ENCODE data around the gene PTGS2. TPM values are rescaled to one million over a fixed set of nuclear protein-coding genes. Genes with fewer than 3 reads are reported as not detected.

PTGS2 gene
- total RNA-seq, 1 experiment from 2014 or later: 78.2 TPM

DNA sequence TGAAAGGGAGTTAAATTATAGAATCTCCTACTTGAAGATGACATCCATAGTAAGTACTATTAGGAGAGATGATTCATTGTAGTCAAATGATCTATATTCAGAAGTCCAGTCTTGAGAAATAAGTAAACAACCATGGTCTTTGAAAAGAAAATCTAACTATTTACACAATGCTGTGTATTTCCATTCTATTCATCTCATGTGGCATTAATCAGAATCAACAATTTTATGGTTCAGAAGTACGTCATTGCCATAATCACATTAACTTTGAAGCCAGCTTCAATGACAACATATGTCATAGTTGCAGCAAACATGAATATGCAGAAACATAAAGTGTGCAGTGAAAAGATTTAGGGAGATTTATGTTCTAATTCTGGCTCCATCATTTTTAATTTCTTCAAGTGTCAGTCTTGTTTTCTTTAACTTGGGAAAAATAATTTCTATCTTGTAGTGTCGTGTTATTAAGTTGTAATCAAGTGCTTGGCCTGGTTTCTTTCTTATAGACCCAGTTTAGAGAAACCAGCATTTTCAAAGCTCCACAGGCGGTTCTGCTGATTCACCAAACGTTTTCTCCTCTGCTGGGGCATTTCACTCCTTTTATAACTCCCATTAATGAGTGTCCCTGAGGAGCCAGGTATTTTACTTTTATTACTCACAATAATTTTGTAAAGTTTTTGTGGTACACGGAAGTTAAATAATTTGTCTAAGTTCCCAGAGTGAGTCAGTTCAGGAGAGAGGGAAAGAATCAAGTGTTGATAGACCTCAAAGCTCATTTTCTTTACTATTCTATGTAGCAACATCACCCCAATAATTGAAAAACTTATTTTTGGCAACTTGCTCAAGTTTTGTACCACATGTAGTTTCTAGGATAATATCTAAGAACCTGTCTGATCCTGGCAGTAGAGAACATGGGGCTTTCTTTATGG, 35.9 kb upstream of the PTGS2 start:
- no peaks in the 10 kb centered on the region for H3K27me3 Mint-ChIP-seq (ENCODE audit: unreplicated experiment)
- no TSS peak for BruUV-seq (replicated peaks)
- peaks cover 14% of the 10 kb centered on the region for H3K4me1 Mint-ChIP-seq (ENCODE audit: low read depth, unreplicated experiment)
- intact Hi-C loops (cut with micrococcal nuclease; ENCODE audit: unreplicated experiment): no loop called here
- no peak overlapping the region for H3K27ac Mint-ChIP-seq (ENCODE audit: unreplicated experiment)
- DNase-seq: no peak
- TF ChIP-seq, protein P1, sequence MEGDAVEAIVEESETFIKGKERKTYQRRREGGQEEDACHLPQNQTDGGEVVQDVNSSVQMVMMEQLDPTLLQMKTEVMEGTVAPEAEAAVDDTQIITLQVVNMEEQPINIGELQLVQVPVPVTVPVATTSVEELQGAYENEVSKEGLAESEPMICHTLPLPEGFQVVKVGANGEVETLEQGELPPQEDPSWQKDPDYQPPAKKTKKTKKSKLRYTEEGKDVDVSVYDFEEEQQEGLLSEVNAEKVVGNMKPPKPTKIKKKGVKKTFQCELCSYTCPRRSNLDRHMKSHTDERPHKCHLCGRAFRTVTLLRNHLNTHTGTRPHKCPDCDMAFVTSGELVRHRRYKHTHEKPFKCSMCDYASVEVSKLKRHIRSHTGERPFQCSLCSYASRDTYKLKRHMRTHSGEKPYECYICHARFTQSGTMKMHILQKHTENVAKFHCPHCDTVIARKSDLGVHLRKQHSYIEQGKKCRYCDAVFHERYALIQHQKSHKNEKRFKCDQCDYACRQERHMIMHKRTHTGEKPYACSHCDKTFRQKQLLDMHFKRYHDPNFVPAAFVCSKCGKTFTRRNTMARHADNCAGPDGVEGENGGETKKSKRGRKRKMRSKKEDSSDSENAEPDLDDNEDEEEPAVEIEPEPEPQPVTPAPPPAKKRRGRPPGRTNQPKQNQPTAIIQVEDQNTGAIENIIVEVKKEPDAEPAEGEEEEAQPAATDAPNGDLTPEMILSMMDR (IDR thresholded peaks at IDR 0.05; ENCODE audit: unreplicated experiment): no peak
- CTCF ChIA-PET: no interaction called here
- no peak overlapping the region for H3K4me3 Mint-ChIP-seq (ENCODE audit: low read depth, unreplicated experiment)
- no peaks in the 10 kb centered on the region for H3K9me3 Mint-ChIP-seq (ENCODE audit: low read depth, unreplicated experiment)
- no peaks in the 10 kb centered on the region for H3K36me3 Mint-ChIP-seq (ENCODE audit: insufficient read depth, unreplicated experiment)

DNA sequence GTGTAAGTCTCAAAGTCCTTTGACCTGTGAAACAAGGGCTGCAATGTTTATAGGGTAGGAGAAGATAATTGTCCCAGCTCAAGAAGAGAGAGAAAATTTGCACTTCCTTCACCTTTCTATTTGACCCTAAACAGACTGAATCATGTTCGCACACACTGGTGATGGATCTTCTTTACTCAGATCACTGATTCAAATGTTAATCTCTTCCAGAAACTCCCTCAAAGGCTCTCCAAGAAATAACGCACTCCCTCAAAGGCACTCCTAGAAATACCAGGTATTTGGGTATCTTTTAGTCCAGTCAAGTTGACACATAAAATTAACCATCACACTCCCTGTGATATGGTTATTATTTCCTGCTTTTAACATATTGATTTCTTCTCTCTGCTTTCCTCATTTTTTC, 30.5 kb upstream of the PTGS2 start:
- intact Hi-C loops (cut with micrococcal nuclease; ENCODE audit: unreplicated experiment): no loop called here
- Mint-ChIP-seq H3K27me3 (ENCODE audit: unreplicated experiment) (no peaks in the 10 kb centered on the region), H3K27ac (ENCODE audit: unreplicated experiment) (no peak overlapping the region), H3K4me1 (ENCODE audit: low read depth, unreplicated experiment) (peaks cover 15% of the 10 kb centered on the region), H3K4me3 (ENCODE audit: low read depth, unreplicated experiment) (no peak overlapping the region), H3K36me3 (ENCODE audit: insufficient read depth, unreplicated experiment) (no peaks in the 10 kb centered on the region), H3K9me3 (ENCODE audit: low read depth, unreplicated experiment) (no peaks in the 10 kb centered on the region)
- CTCF ChIA-PET: no interaction called here
- DNase-seq: no peak
- TF ChIP-seq, protein P1 (IDR thresholded peaks at IDR 0.05; ENCODE audit: unreplicated experiment): no peak
- no TSS peak for BruUV-seq (replicated peaks)

DNA sequence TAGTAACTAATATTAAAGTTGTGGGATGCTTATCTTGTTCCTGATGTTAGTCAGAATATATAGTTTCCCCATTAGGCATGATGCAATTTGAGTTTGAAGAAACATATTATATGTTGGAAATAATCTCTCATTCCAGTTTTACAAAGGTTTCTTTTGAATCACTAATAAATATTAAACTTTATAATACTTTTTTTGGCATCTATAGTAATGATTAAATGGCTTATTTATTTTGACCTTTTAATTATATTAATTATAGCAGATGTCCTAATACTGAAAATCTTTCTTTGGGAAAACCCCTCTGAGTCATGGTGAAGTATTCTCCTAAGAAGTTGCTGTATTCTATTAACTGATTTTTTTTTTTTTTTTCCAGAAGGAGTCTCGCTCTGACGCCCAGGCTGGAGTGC, 28.5 kb upstream of the PTGS2 start:
- Mint-ChIP-seq H3K9me3 (ENCODE audit: low read depth, unreplicated experiment) (no peaks in the 10 kb centered on the region), H3K36me3 (ENCODE audit: insufficient read depth, unreplicated experiment) (no peaks in the 10 kb centered on the region), H3K27me3 (ENCODE audit: unreplicated experiment) (no peaks in the 10 kb centered on the region), H3K4me1 (ENCODE audit: low read depth, unreplicated experiment) (peaks cover 15% of the 10 kb centered on the region), H3K27ac (ENCODE audit: unreplicated experiment) (no peak overlapping the region), H3K4me3 (ENCODE audit: low read depth, unreplicated experiment) (no peak overlapping the region)
- CTCF ChIA-PET: interaction anchor here (0.7 to 1.1 kb wide), 3 partner anchors 14 to 205 kb away, joined by 3 to 9 read pairs (median 4); no protein-coding TSS in a partner anchor
- intact Hi-C loops (cut with micrococcal nuclease; ENCODE audit: unreplicated experiment): no loop called here
- DNase-seq: no peak
- no TSS peak for BruUV-seq (replicated peaks)
- TF ChIP-seq, protein P1 (IDR thresholded peaks at IDR 0.05; ENCODE audit: unreplicated experiment): no peak

DNA sequence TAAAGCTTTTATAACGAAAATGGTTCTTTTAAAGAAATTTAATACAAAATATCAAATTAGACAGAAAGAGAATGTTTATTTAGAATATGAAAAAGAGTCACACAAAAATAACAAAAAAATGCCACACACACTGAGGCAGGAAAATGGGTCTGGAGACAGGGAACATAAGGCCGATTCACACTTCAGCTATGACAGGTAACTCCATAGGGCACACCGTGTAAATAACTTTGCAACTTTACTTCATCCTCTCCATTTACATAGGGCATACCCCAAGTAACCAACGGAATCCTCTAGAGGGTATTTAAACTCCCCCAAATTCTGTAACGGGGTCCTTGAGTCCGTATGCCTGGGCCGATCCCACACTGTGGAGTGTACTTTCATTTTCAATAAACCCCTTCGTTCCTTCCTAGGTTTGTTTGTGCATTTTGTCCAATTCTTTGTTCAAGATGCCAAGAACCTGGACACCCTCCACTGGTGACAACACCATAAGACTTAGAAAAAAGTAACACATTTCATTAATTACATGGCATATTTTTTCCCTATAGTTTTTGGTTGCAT, 23.1 kb upstream of the PTGS2 start:
- intact Hi-C loops (cut with micrococcal nuclease; ENCODE audit: unreplicated experiment): no loop called here
- Mint-ChIP-seq H3K27me3 (ENCODE audit: unreplicated experiment) (no peaks in the 10 kb centered on the region), H3K9me3 (ENCODE audit: low read depth, unreplicated experiment) (no peaks in the 10 kb centered on the region), H3K27ac (ENCODE audit: unreplicated experiment) (no peak overlapping the region), H3K4me1 (ENCODE audit: low read depth, unreplicated experiment) (peaks cover 9% of the 10 kb centered on the region), H3K36me3 (ENCODE audit: insufficient read depth, unreplicated experiment) (no peaks in the 10 kb centered on the region), H3K4me3 (ENCODE audit: low read depth, unreplicated experiment) (no peak overlapping the region)
- TF ChIP-seq, protein P1 (IDR thresholded peaks at IDR 0.05; ENCODE audit: unreplicated experiment): no peak
- BruUV-seq (replicated peaks): no TSS peak
- CTCF ChIA-PET: no interaction called here
- no peak for DNase-seq

Measured in Calu3 (cell line).